Nephron (organoid): ENCODE results near the gene ARL13A.
"Not testable (repeated sequence)": the region's sequence is repeated elsewhere in the genome, so short reads cannot be mapped to it uniquely, and the experiment has no call there.

Experiments used
- H3K27ac Mint-ChIP-seq, 3 experiments: 2 replicates each; pipeline ENCODE4 v1.8.0; 2020; ENCODE audit warnings: mixed read lengths in 3 of 3, mild to moderate bottlenecking in 2 of 3, moderate library complexity in 1 of 3
- H3K27me3 Mint-ChIP-seq: 2 replicates; pipeline ENCODE4 v1.8.0; 2021; ENCODE audit warnings: low read depth, mild to moderate bottlenecking, moderate library complexity, mixed read lengths
- H3K36me3 Mint-ChIP-seq: 2 replicates; pipeline ENCODE4 v1.8.0; 2020; ENCODE audit warnings: low read depth, mixed read lengths
- H3K4me1 Mint-ChIP-seq: 2 replicates; pipeline ENCODE4 v1.8.0; 2020; ENCODE audit warnings: mixed read lengths
- H3K4me3 Mint-ChIP-seq, 3 experiments: 2 replicates each; pipeline ENCODE4 v1.8.0; 2020; ENCODE audit warnings: mild to moderate bottlenecking in 3 of 3, mixed read lengths in 3 of 3, moderate library complexity in 2 of 3
- H3K9me3 Mint-ChIP-seq: 2 replicates; pipeline ENCODE4 v1.8.0; 2020; ENCODE audit warnings: mixed read lengths
- TF ChIP-seq, protein P1 (sequence below), 3 experiments: fragments of 200-600 bp; sonication (generic); IDR thresholded peaks; one replicate each; pipeline ENCODE4 v1.5.0; 2021; ENCODE audit warnings: antibody characterized with exemption in 3 of 3; ENCODE audit not compliant: unreplicated experiment in 3 of 3

Gene ARL13A

DNA sequence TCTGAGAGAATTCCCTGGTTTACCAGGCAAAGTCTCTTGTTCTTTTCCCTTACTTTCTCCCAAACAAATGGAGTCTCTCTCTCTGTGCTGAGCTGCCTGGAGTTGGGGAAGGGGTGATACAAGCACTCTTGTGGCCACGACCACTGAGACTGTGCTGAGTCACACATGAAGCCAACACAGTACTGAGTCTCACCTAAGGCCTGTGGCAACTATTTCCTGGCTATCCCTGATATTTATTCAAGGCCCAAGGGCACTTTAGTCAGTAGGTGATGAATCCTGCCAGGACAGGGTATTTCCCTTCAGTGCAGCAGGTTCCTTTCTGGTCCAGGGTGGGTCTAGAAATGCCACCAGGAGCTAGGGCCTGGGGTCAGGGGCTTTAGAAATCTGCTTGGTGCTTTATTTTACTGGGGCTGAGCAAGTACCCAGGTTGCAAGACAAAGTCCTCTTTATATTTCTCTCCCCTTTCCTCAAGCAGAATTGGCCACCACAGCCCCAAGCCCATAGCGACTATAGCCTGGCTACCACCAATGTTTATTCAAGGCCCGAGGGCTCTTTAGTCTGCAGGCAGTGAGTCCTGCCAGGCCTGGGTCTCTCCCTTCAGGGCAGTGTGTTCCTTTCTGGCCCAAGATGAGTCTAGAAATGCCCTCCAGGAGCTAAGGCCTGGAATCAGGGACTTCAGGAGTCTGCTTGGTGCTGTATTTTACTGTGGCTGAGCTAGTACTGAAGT, 10.5 kb downstream of the ARL13A start:
- TF ChIP-seq, protein P1, sequence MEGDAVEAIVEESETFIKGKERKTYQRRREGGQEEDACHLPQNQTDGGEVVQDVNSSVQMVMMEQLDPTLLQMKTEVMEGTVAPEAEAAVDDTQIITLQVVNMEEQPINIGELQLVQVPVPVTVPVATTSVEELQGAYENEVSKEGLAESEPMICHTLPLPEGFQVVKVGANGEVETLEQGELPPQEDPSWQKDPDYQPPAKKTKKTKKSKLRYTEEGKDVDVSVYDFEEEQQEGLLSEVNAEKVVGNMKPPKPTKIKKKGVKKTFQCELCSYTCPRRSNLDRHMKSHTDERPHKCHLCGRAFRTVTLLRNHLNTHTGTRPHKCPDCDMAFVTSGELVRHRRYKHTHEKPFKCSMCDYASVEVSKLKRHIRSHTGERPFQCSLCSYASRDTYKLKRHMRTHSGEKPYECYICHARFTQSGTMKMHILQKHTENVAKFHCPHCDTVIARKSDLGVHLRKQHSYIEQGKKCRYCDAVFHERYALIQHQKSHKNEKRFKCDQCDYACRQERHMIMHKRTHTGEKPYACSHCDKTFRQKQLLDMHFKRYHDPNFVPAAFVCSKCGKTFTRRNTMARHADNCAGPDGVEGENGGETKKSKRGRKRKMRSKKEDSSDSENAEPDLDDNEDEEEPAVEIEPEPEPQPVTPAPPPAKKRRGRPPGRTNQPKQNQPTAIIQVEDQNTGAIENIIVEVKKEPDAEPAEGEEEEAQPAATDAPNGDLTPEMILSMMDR (IDR thresholded peaks at IDR 0.05; ENCODE audit: unreplicated experiment in 3 of 3), result no peak
- peaks cover 19% of the 10 kb centered on the region for H3K9me3 Mint-ChIP-seq
- H3K27me3 Mint-ChIP-seq, result no peaks in the 10 kb centered on the region

DNA sequence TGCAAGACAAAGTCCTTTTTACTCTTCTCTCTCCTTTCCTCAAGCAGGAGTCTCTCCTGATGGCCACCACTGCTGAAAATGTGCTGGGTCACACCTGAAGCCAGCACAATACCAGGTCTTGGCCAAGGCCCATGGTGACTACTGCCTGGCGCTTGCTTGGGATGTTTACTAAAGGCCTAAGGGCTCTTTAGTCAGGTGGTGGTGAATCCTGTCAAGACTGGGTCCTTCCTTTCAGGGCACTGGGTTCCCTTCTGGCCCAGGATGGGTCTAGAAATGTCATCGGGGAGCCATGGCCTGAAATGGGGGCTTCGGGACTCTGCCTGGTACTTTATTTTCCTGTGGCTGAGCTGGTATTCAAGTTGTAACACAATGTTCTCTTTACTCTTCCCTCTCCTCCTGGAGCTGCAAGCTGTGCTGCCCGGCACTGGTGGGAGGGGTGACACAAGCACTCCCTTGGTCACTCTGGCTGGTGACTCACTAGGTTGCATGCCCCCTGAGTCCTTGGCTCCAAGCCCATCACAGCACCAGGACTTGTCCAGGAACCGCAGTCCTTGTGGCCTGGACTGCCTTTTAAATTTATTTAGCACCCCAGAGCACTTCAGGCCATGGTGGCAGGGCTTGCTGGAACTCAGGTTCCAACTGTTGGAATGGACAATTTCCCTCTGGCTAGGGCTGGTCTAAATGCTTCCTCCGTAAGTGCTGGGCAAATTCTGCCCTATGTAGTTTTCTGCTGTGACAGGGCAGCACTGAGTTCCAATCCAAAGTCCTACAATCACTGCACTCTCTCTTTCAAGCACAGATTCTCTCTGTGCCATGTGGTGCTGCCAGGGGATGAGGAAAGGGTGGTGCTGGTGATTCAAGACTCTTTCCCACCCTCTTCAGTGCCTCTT, 11.3 kb downstream of the ARL13A start:
- TF ChIP-seq, protein P1 (IDR thresholded peaks at IDR 0.05; ENCODE audit: unreplicated experiment in 3 of 3), result no peak
- Mint-ChIP-seq H3K36me3 (no peaks in the 10 kb centered on the region), H3K9me3 (peaks cover 15% of the 10 kb centered on the region), H3K4me3 (no peak overlapping the region), H3K27ac (no peak overlapping the region), H3K4me1 (no peaks in the 10 kb centered on the region), H3K27me3 (no peaks in the 10 kb centered on the region)

More for the DNA sequence above, 10.5 kb downstream of the ARL13A start:
- H3K4me1 Mint-ChIP-seq, result no peaks in the 10 kb centered on the region
- no peak overlapping the region for H3K4me3 Mint-ChIP-seq
- no peak overlapping the region for H3K27ac Mint-ChIP-seq
- H3K36me3 Mint-ChIP-seq, result peaks cover 3% of the 10 kb centered on the region

DNA sequence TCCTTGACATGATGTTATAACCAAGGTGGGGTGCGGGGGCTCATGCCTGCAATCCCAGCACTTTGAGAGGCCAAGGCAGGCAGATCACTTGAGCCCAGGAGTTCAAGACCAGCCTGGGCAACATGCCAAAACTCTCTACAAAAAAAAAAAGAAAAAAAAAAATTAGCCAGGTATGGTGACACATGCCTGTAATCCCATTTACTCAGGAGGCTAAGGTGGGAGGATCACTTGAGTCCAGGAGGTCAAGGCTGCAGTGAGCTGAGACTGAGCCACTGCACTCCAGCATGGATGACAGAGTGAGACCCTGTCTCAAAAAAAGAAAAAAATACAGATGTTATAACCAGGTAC, 12.0 kb downstream of the ARL13A start:
- not testable (repeated sequence) for H3K27me3 Mint-ChIP-seq, H3K36me3 Mint-ChIP-seq, H3K4me3 Mint-ChIP-seq, H3K4me1 Mint-ChIP-seq, H3K27ac Mint-ChIP-seq
- H3K9me3 Mint-ChIP-seq, result peaks cover 14% of the 10 kb centered on the region

DNA sequence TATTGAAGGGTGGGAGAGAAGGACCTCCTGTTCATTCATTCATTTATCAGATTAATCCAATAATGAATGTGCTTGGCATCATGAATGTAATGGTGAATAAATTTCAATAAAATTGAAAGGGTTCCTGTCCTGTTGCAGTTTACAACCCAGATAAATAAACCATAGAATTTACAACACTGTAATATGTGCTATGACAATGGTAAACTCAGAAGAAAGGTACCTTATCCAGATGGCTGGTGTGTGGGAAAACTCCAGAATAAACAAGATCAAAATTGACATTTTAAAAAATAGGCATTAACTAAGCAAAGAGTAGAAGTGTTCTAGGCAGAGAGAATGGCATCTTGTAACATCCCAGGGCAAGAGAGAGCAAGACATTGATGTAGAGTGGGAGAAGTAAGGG, 15.3 kb downstream of the ARL13A start:
- H3K36me3 Mint-ChIP-seq, result no peaks in the 10 kb centered on the region
- TF ChIP-seq, protein P1 (IDR thresholded peaks at IDR 0.05; ENCODE audit: unreplicated experiment in 3 of 3), result no peak
- H3K27me3 Mint-ChIP-seq, result no peaks in the 10 kb centered on the region
- peaks cover 8% of the 10 kb centered on the region for H3K9me3 Mint-ChIP-seq
- H3K4me1 Mint-ChIP-seq, result no peaks in the 10 kb centered on the region
- H3K4me3 Mint-ChIP-seq, result no peak overlapping the region
- no peak overlapping the region for H3K27ac Mint-ChIP-seq

DNA sequence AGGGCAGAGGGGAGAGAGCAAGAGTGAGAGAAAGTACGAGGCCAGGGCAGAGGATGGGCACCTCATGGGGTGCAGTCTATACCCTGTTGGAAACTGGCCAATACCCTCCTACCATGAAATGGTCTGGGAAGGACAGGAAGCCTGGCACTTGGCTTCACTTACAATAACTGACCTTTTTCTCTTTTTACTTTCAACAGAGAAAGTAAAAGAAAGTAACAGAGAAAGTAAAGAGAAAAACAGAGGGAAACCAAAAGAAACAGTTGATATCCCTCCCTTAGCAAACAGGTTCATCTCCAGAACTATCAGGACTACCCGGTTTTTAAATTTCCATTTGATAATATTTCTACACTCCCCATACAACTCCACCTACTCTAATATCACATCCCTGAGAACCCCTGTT, 20.6 kb downstream of the ARL13A start:
- Mint-ChIP-seq H3K36me3 (no peaks in the 10 kb centered on the region), H3K27ac (no peak overlapping the region), H3K4me3 (no peak overlapping the region), H3K4me1 (no peaks in the 10 kb centered on the region), H3K9me3 (peaks cover 11% of the 10 kb centered on the region), H3K27me3 (no peaks in the 10 kb centered on the region)
- TF ChIP-seq, protein P1 (IDR thresholded peaks at IDR 0.05; ENCODE audit: unreplicated experiment in 3 of 3), result no peak

DNA sequence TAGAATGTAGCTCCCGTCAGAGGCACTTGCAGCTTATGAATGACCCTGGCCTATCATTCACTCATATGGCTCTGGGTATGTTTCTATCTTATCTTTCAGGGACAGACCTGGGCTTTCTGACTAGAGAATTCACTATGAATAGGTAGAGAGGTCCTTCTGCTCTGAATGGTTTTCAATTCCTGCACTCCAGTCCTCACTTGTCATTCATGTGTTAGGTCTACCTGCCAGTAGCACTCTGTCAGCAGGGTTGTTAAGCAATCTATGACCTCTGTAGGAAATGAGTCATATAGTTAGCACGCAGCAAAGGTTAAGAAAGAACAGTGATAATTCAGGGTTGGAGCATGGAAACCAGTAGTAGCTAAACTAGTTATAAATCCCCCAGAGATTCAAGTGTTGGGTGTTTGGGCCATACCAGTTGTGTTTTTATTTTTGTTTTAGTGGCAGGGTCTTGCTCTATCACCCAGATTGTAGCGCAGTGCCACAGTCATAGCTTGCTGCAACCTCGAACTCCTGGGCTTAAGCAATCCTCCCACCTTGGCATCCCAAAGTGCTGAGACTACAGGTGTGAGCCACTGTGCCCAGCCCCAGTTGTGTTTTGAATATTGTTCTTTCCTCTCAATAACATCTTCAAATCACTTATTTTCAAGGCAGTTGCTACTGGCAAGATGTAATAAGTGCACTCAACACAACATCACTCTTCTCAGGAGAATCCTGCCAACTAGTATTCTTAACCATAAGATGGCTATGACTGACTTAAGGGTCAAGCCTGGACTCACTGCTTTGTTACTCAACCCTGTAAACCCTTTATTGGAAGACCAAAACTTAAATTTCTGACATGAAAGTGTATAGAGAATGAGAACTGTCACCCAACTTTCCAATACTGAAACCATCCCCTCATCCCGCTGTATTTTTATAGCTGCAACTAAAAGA, 25.1 kb downstream of the ARL13A start:
- TF ChIP-seq, protein P1 (IDR thresholded peaks at IDR 0.05; ENCODE audit: unreplicated experiment in 3 of 3), result no peak
- Mint-ChIP-seq H3K9me3 (peaks cover 10% of the 10 kb centered on the region), H3K4me3 (no peak overlapping the region), H3K27me3 (no peaks in the 10 kb centered on the region), H3K27ac (no peak overlapping the region), H3K4me1 (no peaks in the 10 kb centered on the region), H3K36me3 (no peaks in the 10 kb centered on the region)
